Gastrocnemius medialis (tissue), 4 donors: Measurements from ENCODE around the gene ATF7.

ENCODE experiments used
- CTCF ChIP-seq, 5 experiments: fragments of 450-650 bp in 3 of 5; fragments of 200-600 bp in 2 of 5; sonication (generic) in 2 of 5; IDR thresholded peaks in 4 of 5; conservative IDR thresholded peaks in 1 of 5; 1 replicate in 4 of 5; 2 replicates in 1 of 5; pipeline ENCODE4 v1.5.1; 2016 to 2019; ENCODE audit warnings: antibody characterized with exemption in 5 of 5, mild to moderate bottlenecking in 3 of 5, moderate library complexity in 3 of 5
- POLR2A ChIP-seq, 2 donors: fragments of 450-650 bp; IDR thresholded peaks; one replicate each; pipeline ENCODE4 v1.6.1; 2017; ENCODE audit warnings: antibody characterized with exemption in 2 of 2, mild to moderate bottlenecking in 2 of 2, moderate library complexity in 2 of 2

DNA sequence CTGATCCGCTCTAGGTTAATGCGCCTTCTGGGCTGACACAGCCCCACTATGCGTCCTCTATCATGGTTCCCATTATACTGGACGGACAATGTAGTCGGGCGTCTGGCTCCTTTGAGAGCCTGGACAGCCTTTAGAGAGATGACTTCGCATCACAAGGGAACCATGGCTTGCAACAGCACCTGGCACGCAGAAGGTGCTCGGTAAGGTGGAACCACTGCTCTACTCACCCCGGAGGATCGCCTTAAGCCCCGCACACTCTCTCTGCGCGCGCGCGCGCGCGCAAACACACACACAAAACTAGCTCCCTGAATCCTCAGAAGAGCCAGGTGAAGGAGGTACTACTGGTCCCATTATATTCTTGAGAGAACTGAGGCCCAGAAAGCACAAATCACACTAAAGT is 134.0 kb downstream of the ATF7 start:
- TF ChIP-seq CTCF (IDR thresholded peaks at IDR 0.05 in 4 of 5, conservative IDR thresholded peaks at IDR 0.05 in 1 of 5), result no peak
- TF ChIP-seq POLR2A (IDR thresholded peaks at IDR 0.05), result no peak
